Kidney (tissue), 14 donors: Measurements from ENCODE around the gene COX7A2. TPM values are rescaled to one million over a fixed set of nuclear protein-coding genes. Genes with fewer than 3 reads are reported as not detected.

Source experiments
- DNase-seq, 5 donors: peaks; one replicate each; pipeline ENCODE4 v3.0.0-alpha.2; 2013 to 2020
- FAIRE-seq: peaks from 2 replicates; lab custom pipeline; 2012; peaks lifted over from hg19 to GRCh38; lab: Jason Lieb, UNC
- H3K27ac ChIP-seq, 2 donors: one replicate each; pipeline ENCODE4 v1.7.0; 2013; ENCODE audit warnings: low read depth in 2 of 2, low read length in 2 of 2, inconsistent platforms in 1 of 2
- H3K27me3 ChIP-seq: one replicate; pipeline ENCODE4 v1.7.1; 2013; ENCODE audit warnings: low read length, inconsistent platforms; ENCODE audit not compliant: control insufficient read depth, insufficient read depth
- H3K36me3 ChIP-seq, 3 donors: one replicate each; pipeline versions ENCODE4 v1.7.0 to v1.7.1; 2013; ENCODE audit warnings: low read length in 3 of 3, control low read depth in 1 of 3, inconsistent platforms in 1 of 3; ENCODE audit not compliant: insufficient read depth in 3 of 3, control insufficient read depth in 2 of 3
- H3K4me1 ChIP-seq, 3 donors: one replicate each; pipeline versions ENCODE4 v1.7.0 to v1.7.1; 2013; ENCODE audit warnings: low read length in 3 of 3, inconsistent platforms in 1 of 3, low read depth in 1 of 3; ENCODE audit not compliant: control insufficient read depth in 2 of 3, insufficient read depth in 2 of 3
- H3K4me3 ChIP-seq, 3 donors: one replicate each; pipeline versions ENCODE4 v1.7.0 to v1.8.1; 2013; ENCODE audit warnings: low read length in 3 of 3, control low read depth in 1 of 3, inconsistent platforms in 1 of 3
- H3K9ac ChIP-seq, 3 donors: one replicate each; pipeline versions ENCODE4 v1.7.0 to v1.7.1; 2013; ENCODE audit warnings: low read length in 3 of 3, control low read depth in 1 of 3, inconsistent platforms in 1 of 3
- H3K9me3 ChIP-seq, 3 donors: one replicate each; pipeline versions ENCODE4 v1.7.0 to v1.7.1; 2013; ENCODE audit warnings: low read length in 3 of 3, control low read depth in 1 of 3, inconsistent platforms in 1 of 3; ENCODE audit not compliant: control insufficient read depth in 2 of 3, insufficient read depth in 1 of 3
- CTCF ChIP-seq: IDR thresholded peaks from 3 replicates; pipeline ENCODE4 v1.5.1; 2012; ENCODE audit warnings: mild to moderate bottlenecking, moderate library complexity, borderline replicate concordance; ENCODE audit not compliant: insufficient read depth; ENCODE audit errors: extremely low read depth
- intact Hi-C: fragments of 100-400 bp; cut with DNase I; formaldehyde crosslinking; loops from one replicate; pipeline ENCODE4 v1.11.1; 2022
- polyA plus RNA-seq: library from polyadenylated mRNA; stranded (reverse); fragments of 350-450 nt; fragmentation: Illumina TruSeq; extraction: RNeasy Lipid Tissue Mini Kit (QIAGEN cat#74804); gene quantifications from one replicate; pipeline ENCODE4 v1.2.3, GENCODE V29; 2014; ENCODE audit warnings: low read depth, low replicate concordance; ENCODE audit not compliant: insufficient read depth
- total RNA-seq: library from RNA; stranded (reverse); fragmentation: NEBNext Ultra II Directional; extraction: Animal tissue kit (Norgen Biotek cat#: 25700); gene quantifications from one replicate; pipeline ENCODE4 v1.2.1, GENCODE V29; 2021
- donor health status: control.
- donor health status: control.
- donor health status: control.
- donor health status: control.
- donor health status: control.
- donor health status: DM: yes; HTN: yes; CAD: no.
- donor health status: Normal renal cell carcinoma (clear cell type).

The COX7A2 gene
- total and polyA plus RNA-seq, 2 donors from 2014 or later = 315 to 812 TPM

GRCh38 chr6:75204959-75205775, 38.4 kb downstream of the COX7A2 start:
- peaks cover 9% of the 10 kb centered on the region for H3K27me3 ChIP-seq
- peaks cover 0 to 16% (median 4%) of the 10 kb centered on the region in 3 donors for H3K4me1 ChIP-seq
- TF ChIP-seq CTCF = no peak
- peak overlapping the region in 2 of 3 donors; percentile 65 to 69 for H3K9ac ChIP-seq
- intact Hi-C loops = loop anchor here (5.0 kb wide), 1 partner anchor 1468 kb away; no protein-coding TSS in a partner anchor
- H3K9me3 ChIP-seq = no peaks in the 10 kb centered on the region
- H3K36me3 ChIP-seq = no peaks in the 10 kb centered on the region
- peak in 3 of 5 donors; percentile 35 to 80 (median 61) for DNase-seq
- H3K4me3 ChIP-seq = peak overlapping the region; percentile 56 to 77 (median 70)
- FAIRE-seq = no peak
- H3K27ac ChIP-seq = peak overlapping the region; percentile 79 to 83

GRCh38 chr6:75204217-75204958, 39.2 kb downstream of the COX7A2 start:
- Histone ChIP-seq H3K9ac (peak overlapping the region in 2 of 3 donors; percentile 31 to 69), H3K4me3 (peak overlapping the region; percentile 56 to 77 (median 70)), H3K9me3 (no peaks in the 10 kb centered on the region), H3K4me1 (peaks cover 0 to 16% (median 4%) of the 10 kb centered on the region in 3 donors), H3K36me3 (no peaks in the 10 kb centered on the region), H3K27me3 (peaks cover 9% of the 10 kb centered on the region), H3K27ac (peak overlapping the region; percentile 79 to 83)
- intact Hi-C loops = no loop called here
- peak; percentile 35 for FAIRE-seq
- peak; percentile 77 to 94 (median 89) for DNase-seq
- TF ChIP-seq CTCF = peak; percentile 71

- FAIRE-seq = no peak
- Histone ChIP-seq H3K4me3 (peak overlapping the region; percentile 30 to 70 (median 58)), H3K27me3 (peaks cover 8% of the 10 kb centered on the region), H3K36me3 (no peaks in the 10 kb centered on the region), H3K4me1 (peaks cover 0 to 15% (median 3%) of the 10 kb centered on the region in 3 donors), H3K9me3 (no peaks in the 10 kb centered on the region), H3K9ac (peak overlapping the region in 1 of 3 donors; percentile 69), H3K27ac (peak overlapping the region; percentile 12 to 44)
- intact Hi-C loops = no loop called here
- DNase-seq = peak in 2 of 5 donors; percentile 32 to 43
- no peak for TF ChIP-seq CTCF
Observed at GRCh38 chr6:75203721-75204120, 39.9 kb downstream of the COX7A2 start.
